GM12878 (cell line): ENCODE results near the gene OGFOD3. TPM values are rescaled to one million over a fixed set of nuclear protein-coding genes. Genes with fewer than 3 reads are reported as not detected.

ENCODE experiments used
- ATAC-seq: fragments of 200-7000 bp; cut with Tn5 transposase; 3 replicates; pipeline ENCODE4 v1.9.1; 2020; ENCODE audit warnings: mild to moderate bottlenecking, moderate library complexity
- BruUV-seq: library from RNA; stranded (reverse); fragments of 400-500 nt; replicated peaks from 2 replicates; lab custom pipeline; 2021; lab: Mats Ljungman, UMichigan
- CTCF ChIA-PET: fragments of 300-600 bp; sonication (Branson Sonifier 250); formaldehyde crosslinking; extraction: SDS; loops from one replicate; lab custom pipeline; 2021; ENCODE audit warnings: inconsistent platforms; lab: Yijun Ruan, JAX
- POLR2A ChIA-PET: fragments of 350-600 bp; formaldehyde crosslinking; extraction: SDS; loops from one replicate; lab custom pipeline; 2021; ENCODE audit warnings: inconsistent platforms; lab: Charles Lee
- RAD21 ChIA-PET: fragments of 300-600 bp; sonication (Branson Sonifier 250); formaldehyde crosslinking; loops from one replicate; lab custom pipeline; 2023; ENCODE audit warnings: antibody characterized with exemption; ENCODE audit not compliant: unreplicated experiment; lab: Charles Lee
- SMC1A ChIA-PET: fragments of 300-600 bp; sonication (Branson Sonifier 250); formaldehyde crosslinking; loops from one replicate; lab custom pipeline; 2023; ENCODE audit not compliant: unreplicated experiment, uncharacterized antibody; lab: Charles Lee
- DNase-seq: peaks from one replicate; pipeline ENCODE4 v3.0.0-alpha.2; 2011; ENCODE audit warnings: low read depth, low spot score
- FAIRE-seq: peaks from 3 replicates; lab custom pipeline; 2011; peaks lifted over from hg19 to GRCh38; lab: Jason Lieb, UNC
- H2AFZ ChIP-seq: 2 replicates; pipeline ENCODE4 v1.6.0; 2011; ENCODE audit warnings: low read depth, low read length, control low read depth; ENCODE audit not compliant: control insufficient read depth
- H3K27ac ChIP-seq: 2 replicates; pipeline ENCODE4 v1.5.1; 2011; ENCODE audit warnings: control low read depth; ENCODE audit not compliant: control insufficient read depth, insufficient read depth
- H3K27me3 ChIP-seq, 2 experiments: replicated peaks in 1 of 2; 2 replicates each; pipeline versions ENCODE4 v1.6.0 to v1.6.1; 2011; ENCODE audit warnings: low read length in 1 of 2; ENCODE audit not compliant: control insufficient read depth in 2 of 2, insufficient read depth in 2 of 2
- H3K36me3 ChIP-seq, 2 experiments: 2 replicates each; pipeline ENCODE4 v1.5.1; 2011; ENCODE audit warnings: low read length in 1 of 2; ENCODE audit not compliant: control insufficient read depth in 2 of 2, insufficient read depth in 2 of 2
- H3K4me1 ChIP-seq: 2 replicates; pipeline ENCODE4 v1.6.1; 2011; ENCODE audit warnings: mild to moderate bottlenecking, low read length, moderate library complexity, mixed read lengths; ENCODE audit not compliant: control insufficient read depth, insufficient read depth
- H3K4me2 ChIP-seq: 2 replicates; pipeline ENCODE4 v1.6.0; 2011; ENCODE audit warnings: control low read depth; ENCODE audit not compliant: control insufficient read depth, insufficient read depth
- H3K4me3 ChIP-seq: fragments of 200-600 bp; sonication (generic); 2 replicates; pipeline ENCODE4 v1.5.1; 2016
- H3K79me2 ChIP-seq: 2 replicates; pipeline ENCODE4 v1.6.0; 2011; ENCODE audit warnings: low read length; ENCODE audit not compliant: control insufficient read depth, insufficient read depth
- H3K9ac ChIP-seq: 2 replicates; pipeline ENCODE4 v1.8.0; 2011; ENCODE audit warnings: low read length, control low read depth, mixed read lengths; ENCODE audit not compliant: control insufficient read depth, insufficient read depth
- H3K9me3 ChIP-seq: replicated peaks from 3 replicates; pipeline ENCODE4 v1.5.1; 2011; ENCODE audit warnings: mild to moderate bottlenecking, low read length; ENCODE audit not compliant: control insufficient read depth, insufficient read depth
- H4K20me1 ChIP-seq: 2 replicates; pipeline ENCODE4 v1.6.0; 2011; ENCODE audit not compliant: control insufficient read depth, insufficient read depth
- BMI1 ChIP-seq: fragments of 450-650 bp; IDR thresholded peaks from 2 replicates; pipeline ENCODE4 v1.6.1; 2016; ENCODE audit warnings: mild to moderate bottlenecking, moderate library complexity, borderline replicate concordance
- CHD4 ChIP-seq: fragments of 200-600 bp; sonication (generic); IDR thresholded peaks from 2 replicates; pipeline ENCODE4 v1.6.1; 2016; ENCODE audit warnings: mild to moderate bottlenecking
- CREM ChIP-seq: IDR thresholded peaks from 2 replicates; pipeline ENCODE4 v1.6.1; 2014; ENCODE audit warnings: antibody characterized with exemption, low read depth
- EGR1 ChIP-seq, 2 experiments: IDR thresholded peaks; 1 replicate in 1 of 2; 2 replicates in 1 of 2; pipeline ENCODE4 v1.6.1; 2011 to 2012; ENCODE audit warnings: low read depth in 2 of 2, low read length in 2 of 2, borderline replicate concordance in 1 of 2, mild to moderate bottlenecking in 1 of 2, moderate library complexity in 1 of 2
- FOXK2 ChIP-seq: fragments of 450-650 bp; IDR thresholded peaks from 2 replicates; pipeline ENCODE4 v1.6.1; 2017; ENCODE audit warnings: mild to moderate bottlenecking, moderate library complexity
- HDAC6 ChIP-seq: fragments of 200-600 bp; sonication (generic); IDR thresholded peaks from one replicate; pipeline ENCODE4 v1.8.0; 2017; ENCODE audit warnings: antibody characterized with exemption; ENCODE audit not compliant: unreplicated experiment
- MXI1 ChIP-seq: fragments of 150-350 bp; IDR thresholded peaks from 2 replicates; pipeline ENCODE4 v1.6.1; 2011; ENCODE audit warnings: low read depth, mild to moderate bottlenecking, inconsistent platforms, low read length, improper control_type of control experiment
- PAX5 ChIP-seq: IDR thresholded peaks from 2 replicates; pipeline ENCODE4 v1.6.1; 2011; ENCODE audit warnings: low read depth, low read length, borderline replicate concordance
- POLR2AphosphoS2 ChIP-seq: IDR thresholded peaks from 2 replicates; pipeline ENCODE4 v1.6.1; 2011; ENCODE audit warnings: low read depth, mild to moderate bottlenecking, low read length, improper control_type of control experiment, moderate library complexity
- RAD21 ChIP-seq: IDR thresholded peaks from 2 replicates; pipeline ENCODE4 v1.6.1; 2011; ENCODE audit warnings: mild to moderate bottlenecking, low read depth, low read length, moderate library complexity; ENCODE audit not compliant: insufficient read depth
- RBBP5 ChIP-seq: fragments of 200-600 bp; sonication (generic); conservative IDR thresholded peaks from 2 replicates; pipeline ENCODE4 v1.6.1; 2016
- SIX5 ChIP-seq: IDR thresholded peaks from 2 replicates; pipeline ENCODE4 v1.6.1; 2011; ENCODE audit warnings: mild to moderate bottlenecking, low read depth, low read length, moderate library complexity; ENCODE audit not compliant: severe bottlenecking
- TAF1 ChIP-seq: IDR thresholded peaks from 2 replicates; pipeline ENCODE4 v1.6.1; 2011; ENCODE audit warnings: mild to moderate bottlenecking, low read depth, low read length, borderline replicate concordance
- WGBS: methylation state at CpG from one replicate; pipeline ENCODE4 v1.1.6; 2016; ENCODE audit warnings: low lambda C conversion rate; ENCODE audit not compliant: insufficient replicate concordance, insufficient coverage; ENCODE audit errors: missing lambda C conversion rate; 5-methylcytosine and 5-hydroxymethylcytosine counted together
- in situ Hi-C: fragments of 300-500 bp; cut with MboI; formaldehyde crosslinking; loops from 9 replicates; pipeline ENCODE4 v1.14.3; 2018; ENCODE audit warnings: mixed read lengths
- intact Hi-C: fragments of 100-400 bp; cut with micrococcal nuclease; formaldehyde crosslinking; loops from one replicate; pipeline ENCODE4 v1.14.2; 2022; ENCODE audit not compliant: unreplicated experiment
- polyA plus RNA-seq, 11 experiments: library from polyadenylated mRNA; depleted of rRNA in 4 of 11; unstranded in 6 of 11; stranded (reverse) in 5 of 11; fragments of >200 nt; fragmentation: Nextera tagmentation in 4 of 11; fragmentation: Illumina TruSeq in 1 of 11; extraction: Ambion mirVana in 4 of 11; extraction: Trizol in 1 of 11; gene quantifications; 1 replicate in 1 of 11; 2 replicates in 10 of 11; pipeline versions ENCODE4 v1.2.1 to v1.2.3, GENCODE V29; 2011 to 2016; ENCODE audit warnings: inconsistent platforms in 2 of 11, missing spikeins in 2 of 11, low read depth in 1 of 11
- total RNA-seq, 4 experiments: library from RNA; depleted of rRNA in 3 of 4; stranded (reverse); fragments of >200 nt in 3 of 4; fragmentation: Illumina TruSeq in 1 of 4; extraction: Trizol in 1 of 4; gene quantifications; 2 replicates each; pipeline versions ENCODE4 v1.2.1 to v1.2.3, GENCODE V29; 2013 to 2021
- TF ChIP-seq, protein P1 (sequence below): IDR thresholded peaks from 2 replicates; pipeline ENCODE4 v1.6.1; 2012; ENCODE audit warnings: improper control_type of control experiment, low read depth, low read length; ENCODE audit not compliant: insufficient replicate concordance
- TF ChIP-seq, protein P2 (sequence below): IDR thresholded peaks from 2 replicates; pipeline ENCODE4 v1.6.1; 2012; ENCODE audit warnings: low read length, inconsistent platforms

Gene OGFOD3
- total and polyA plus RNA-seq, 10 of the 15 experiments (the other 5 are each of a cell fraction or from before 2014, with no cell fraction given): 0.48 to 28.4 (median 18.3) TPM

DNA sequence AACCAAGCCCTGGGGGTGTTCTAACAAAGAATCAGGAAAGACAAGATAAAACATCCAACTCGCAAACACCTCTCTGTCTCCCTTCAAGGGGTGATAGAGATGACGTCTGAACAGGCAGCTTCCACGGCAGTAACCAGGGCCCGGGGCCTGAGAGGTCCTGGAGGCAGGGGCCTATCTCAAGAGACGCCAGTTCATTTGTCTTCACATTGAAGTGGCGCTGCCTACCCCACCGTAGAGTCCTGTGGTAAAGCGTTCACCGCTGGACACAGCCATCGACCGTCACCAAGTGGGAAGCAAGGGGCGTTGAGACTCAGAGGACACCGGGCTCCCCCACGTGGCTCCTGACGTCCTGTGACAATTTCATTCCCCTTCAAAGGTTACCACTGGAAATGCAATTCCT, 25.4 kb downstream of the OGFOD3 start:
- H3K36me3 ChIP-seq: peaks cover 0 to 2% of the 10 kb centered on the region in 2 experiments; a peak in 2 of 4 replicates
- no peak overlapping the region for H3K4me2 ChIP-seq
- no TSS peak for BruUV-seq
- H3K79me2 ChIP-seq: no peaks in the 10 kb centered on the region
- DNase-seq: no peak
- no peaks in the 10 kb centered on the region for H4K20me1 ChIP-seq
- in situ Hi-C loops (no loop called here), intact Hi-C loops (no loop called here)
- no peaks in the 10 kb centered on the region for H3K27me3 ChIP-seq
- H3K27ac ChIP-seq: no peak overlapping the region
- no peak overlapping the region for H3K9ac ChIP-seq
- no peak for ATAC-seq
- ChIA-PET CTCF (no interaction called here), SMC1A (interaction anchor here (0.8 kb wide), 1 partner anchor 29 kb away, joined by 3 read pairs; no protein-coding TSS in a partner anchor), RAD21 (no interaction called here), POLR2A (interaction anchor here (0.6 kb wide), 1 partner anchor 500 kb away, joined by 3 read pairs; no protein-coding TSS in a partner anchor)
- no peaks in the 10 kb centered on the region for H3K9me3 ChIP-seq
- TF ChIP-seq RBBP5 (no peak), RAD21 (no peak), MXI1 (no peak), PAX5 (no peak), CHD4 (no peak), POLR2AphosphoS2 (no peak), FOXK2 (no peak), TAF1 (no peak), SIX5 (no peak), HDAC6 (no peak), BMI1 (no peak), EGR1 (IDR thresholded peaks at IDR 0.05; ENCODE audit: borderline replicate concordance in 1 of 2, low read depth in 2 of 2, low read length in 2 of 2) (no peak), CREM (no peak)
- TF ChIP-seq, protein P1, sequence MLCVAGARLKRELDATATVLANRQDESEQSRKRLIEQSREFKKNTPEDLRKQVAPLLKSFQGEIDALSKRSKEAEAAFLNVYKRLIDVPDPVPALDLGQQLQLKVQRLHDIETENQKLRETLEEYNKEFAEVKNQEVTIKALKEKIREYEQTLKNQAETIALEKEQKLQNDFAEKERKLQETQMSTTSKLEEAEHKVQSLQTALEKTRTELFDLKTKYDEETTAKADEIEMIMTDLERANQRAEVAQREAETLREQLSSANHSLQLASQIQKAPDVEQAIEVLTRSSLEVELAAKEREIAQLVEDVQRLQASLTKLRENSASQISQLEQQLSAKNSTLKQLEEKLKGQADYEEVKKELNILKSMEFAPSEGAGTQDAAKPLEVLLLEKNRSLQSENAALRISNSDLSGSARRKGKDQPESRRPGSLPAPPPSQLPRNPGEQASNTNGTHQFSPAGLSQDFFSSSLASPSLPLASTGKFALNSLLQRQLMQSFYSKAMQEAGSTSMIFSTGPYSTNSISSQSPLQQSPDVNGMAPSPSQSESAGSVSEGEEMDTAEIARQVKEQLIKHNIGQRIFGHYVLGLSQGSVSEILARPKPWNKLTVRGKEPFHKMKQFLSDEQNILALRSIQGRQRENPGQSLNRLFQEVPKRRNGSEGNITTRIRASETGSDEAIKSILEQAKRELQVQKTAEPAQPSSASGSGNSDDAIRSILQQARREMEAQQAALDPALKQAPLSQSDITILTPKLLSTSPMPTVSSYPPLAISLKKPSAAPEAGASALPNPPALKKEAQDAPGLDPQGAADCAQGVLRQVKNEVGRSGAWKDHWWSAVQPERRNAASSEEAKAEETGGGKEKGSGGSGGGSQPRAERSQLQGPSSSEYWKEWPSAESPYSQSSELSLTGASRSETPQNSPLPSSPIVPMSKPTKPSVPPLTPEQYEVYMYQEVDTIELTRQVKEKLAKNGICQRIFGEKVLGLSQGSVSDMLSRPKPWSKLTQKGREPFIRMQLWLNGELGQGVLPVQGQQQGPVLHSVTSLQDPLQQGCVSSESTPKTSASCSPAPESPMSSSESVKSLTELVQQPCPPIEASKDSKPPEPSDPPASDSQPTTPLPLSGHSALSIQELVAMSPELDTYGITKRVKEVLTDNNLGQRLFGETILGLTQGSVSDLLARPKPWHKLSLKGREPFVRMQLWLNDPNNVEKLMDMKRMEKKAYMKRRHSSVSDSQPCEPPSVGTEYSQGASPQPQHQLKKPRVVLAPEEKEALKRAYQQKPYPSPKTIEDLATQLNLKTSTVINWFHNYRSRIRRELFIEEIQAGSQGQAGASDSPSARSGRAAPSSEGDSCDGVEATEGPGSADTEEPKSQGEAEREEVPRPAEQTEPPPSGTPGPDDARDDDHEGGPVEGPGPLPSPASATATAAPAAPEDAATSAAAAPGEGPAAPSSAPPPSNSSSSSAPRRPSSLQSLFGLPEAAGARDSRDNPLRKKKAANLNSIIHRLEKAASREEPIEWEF: no peak
- TF ChIP-seq, protein P2, sequence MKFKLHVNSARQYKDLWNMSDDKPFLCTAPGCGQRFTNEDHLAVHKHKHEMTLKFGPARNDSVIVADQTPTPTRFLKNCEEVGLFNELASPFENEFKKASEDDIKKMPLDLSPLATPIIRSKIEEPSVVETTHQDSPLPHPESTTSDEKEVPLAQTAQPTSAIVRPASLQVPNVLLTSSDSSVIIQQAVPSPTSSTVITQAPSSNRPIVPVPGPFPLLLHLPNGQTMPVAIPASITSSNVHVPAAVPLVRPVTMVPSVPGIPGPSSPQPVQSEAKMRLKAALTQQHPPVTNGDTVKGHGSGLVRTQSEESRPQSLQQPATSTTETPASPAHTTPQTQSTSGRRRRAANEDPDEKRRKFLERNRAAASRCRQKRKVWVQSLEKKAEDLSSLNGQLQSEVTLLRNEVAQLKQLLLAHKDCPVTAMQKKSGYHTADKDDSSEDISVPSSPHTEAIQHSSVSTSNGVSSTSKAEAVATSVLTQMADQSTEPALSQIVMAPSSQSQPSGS: no peak
- H3K4me3 ChIP-seq: no peak overlapping the region
- no peak overlapping the region for H2AFZ ChIP-seq
- H3K4me1 ChIP-seq: no peaks in the 10 kb centered on the region
- FAIRE-seq: no peak
- WGBS: 95% methylated on average over 15 of the region's 15 CpGs
